OCI-LY7 (cell line): Measurements from ENCODE around the gene TMEM213. TPM values are rescaled to one million over a fixed set of nuclear protein-coding genes. Genes with fewer than 3 reads are reported as not detected.

Experiments
- BruUV-seq: library from RNA; stranded (reverse); fragments of 400-500 nt; replicated peaks from 2 replicates; lab custom pipeline; 2021; lab: Mats Ljungman, UMichigan
- CTCF ChIA-PET: fragments of 300-600 bp; sonication (Branson Sonifier 250); formaldehyde crosslinking; loops from one replicate; lab custom pipeline; 2022; ENCODE audit warnings: antibody characterized with exemption; ENCODE audit not compliant: unreplicated experiment; lab: Charles Lee
- POLR2A ChIA-PET: fragments of 300-600 bp; sonication (Branson Sonifier 250); formaldehyde crosslinking; loops from one replicate; lab custom pipeline; 2022; ENCODE audit warnings: antibody characterized with exemption; lab: Charles Lee
- DNase-seq: peaks from one replicate; pipeline ENCODE4 v3.0.0-alpha.2; 2015; ENCODE audit warnings: low spot score
- H2AFZ ChIP-seq: fragments of 200-600 bp; sonication (generic), shearing (Covaris generic); 2 replicates; pipeline ENCODE4 v1.6.1; 2014; ENCODE audit warnings: mild to moderate bottlenecking, antibody characterized with exemption, low read length, moderate library complexity
- H3K27ac ChIP-seq: fragments of 200-600 bp; sonication (generic); 2 replicates; pipeline ENCODE4 v1.5.1; 2014; ENCODE audit warnings: mixed run types, low read depth, mild to moderate bottlenecking, moderate library complexity, low read length, inconsistent platforms; ENCODE audit not compliant: poor library complexity, severe bottlenecking
- H3K36me3 ChIP-seq: fragments of 200-600 bp; sonication (generic); 2 replicates; pipeline ENCODE4 v1.6.1; 2014; ENCODE audit warnings: mild to moderate bottlenecking, antibody characterized with exemption, low read length, moderate library complexity, mixed read lengths; ENCODE audit not compliant: insufficient read depth
- H3K4me1 ChIP-seq: fragments of 200-600 bp; sonication (generic); 2 replicates; pipeline ENCODE4 v1.5.1; 2014; ENCODE audit warnings: mild to moderate bottlenecking, low read length; ENCODE audit not compliant: insufficient read depth, poor library complexity, severe bottlenecking
- H3K4me2 ChIP-seq: fragments of 200-600 bp; sonication (generic); 2 replicates; pipeline ENCODE4 v1.6.1; 2014; ENCODE audit warnings: mild to moderate bottlenecking, low read length
- H3K4me3 ChIP-seq: fragments of 200-600 bp; sonication (generic); 2 replicates; pipeline ENCODE4 v1.5.1; 2014; ENCODE audit warnings: mild to moderate bottlenecking, low read depth, low read length; ENCODE audit not compliant: poor library complexity, severe bottlenecking
- H3K79me2 ChIP-seq: fragments of 200-600 bp; sonication (generic); 2 replicates; pipeline ENCODE4 v1.6.1; 2016; ENCODE audit warnings: low read depth, mild to moderate bottlenecking, low read length, moderate library complexity, mixed read lengths; ENCODE audit not compliant: insufficient read depth
- H3K9me2 ChIP-seq: fragments of 200-600 bp; sonication (generic); 2 replicates; pipeline ENCODE4 v1.6.1; 2016; ENCODE audit warnings: mild to moderate bottlenecking, low read length, mixed read lengths; ENCODE audit not compliant: insufficient read depth
- H3K9me3 ChIP-seq: fragments of 200-600 bp; sonication (generic); 2 replicates; pipeline ENCODE4 v1.6.1; 2014; ENCODE audit warnings: mild to moderate bottlenecking, mixed run types, low read length, mixed read lengths
- H4K20me1 ChIP-seq: fragments of 200-600 bp; sonication (generic); 2 replicates; pipeline ENCODE4 v1.6.1; 2014; ENCODE audit warnings: mild to moderate bottlenecking, antibody characterized with exemption, low read length, moderate library complexity, mixed read lengths; ENCODE audit not compliant: insufficient read depth
- CTCF ChIP-seq: fragments of 200-600 bp; sonication (generic); conservative IDR thresholded peaks from 2 replicates; pipeline ENCODE4 v1.5.1; 2014; ENCODE audit warnings: mild to moderate bottlenecking, antibody characterized with exemption, low read length, moderate library complexity, mixed read lengths
- EZH2phosphoT487 ChIP-seq: fragments of 200-600 bp; sonication (generic); IDR thresholded peaks from 2 replicates; pipeline ENCODE4 v1.6.1; 2018; ENCODE audit warnings: low read depth, borderline replicate concordance, mild to moderate bottlenecking, mixed run types, antibody characterized with exemption, low read length, moderate library complexity, mixed read lengths
- intact Hi-C: fragments of 100-400 bp; cut with micrococcal nuclease; formaldehyde crosslinking; loops from one replicate; pipeline ENCODE4 v1.10.0; 2022; ENCODE audit not compliant: unreplicated experiment
- total RNA-seq, 2 experiments: library from RNA; depleted of rRNA in 1 of 2; stranded (reverse); fragments of >200 nt in 1 of 2; shearing (Covaris generic) in 1 of 2; gene quantifications; 2 replicates each; pipeline ENCODE4 v1.2.3, GENCODE V29; 2014 to 2022

Gene TMEM213
- total RNA-seq, 2 experiments from 2014 or later = not detected

- no peak overlapping the region for H3K4me2 ChIP-seq
- no peak overlapping the region for H3K27ac ChIP-seq
- H3K4me3 ChIP-seq = no peak overlapping the region
- H3K4me1 ChIP-seq = no peaks in the 10 kb centered on the region
- H3K36me3 ChIP-seq = no peaks in the 10 kb centered on the region
- no peak overlapping the region for H2AFZ ChIP-seq
- POLR2A ChIA-PET = no interaction called here
- no peaks in the 10 kb centered on the region for H3K9me3 ChIP-seq
- no peaks in the 10 kb centered on the region for H4K20me1 ChIP-seq
- CTCF ChIA-PET = interaction anchor here (1.5 kb wide), 1 partner anchor 10 kb away, joined by 5 read pairs; no protein-coding TSS in a partner anchor
- H3K79me2 ChIP-seq = no peaks in the 10 kb centered on the region
- TF ChIP-seq EZH2phosphoT487 (no peak), CTCF (no peak)
- intact Hi-C loops = no loop called here
- no peak for DNase-seq
- H3K9me2 ChIP-seq = no peaks in the 10 kb centered on the region
- BruUV-seq = no TSS peak
Measured at GRCh38 chr7:138885383-138886147, 87.8 kb downstream of the TMEM213 start.

GRCh38 chr7:138886501-138886917, 88.7 kb downstream of the TMEM213 start:
- intact Hi-C loops = no loop called here
- Histone ChIP-seq H3K9me2 (no peaks in the 10 kb centered on the region), H3K27ac (no peak overlapping the region), H3K4me2 (no peak overlapping the region), H3K4me3 (no peak overlapping the region), H3K36me3 (no peaks in the 10 kb centered on the region), H2AFZ (no peak overlapping the region), H3K4me1 (no peaks in the 10 kb centered on the region), H3K9me3 (no peaks in the 10 kb centered on the region), H4K20me1 (no peaks in the 10 kb centered on the region), H3K79me2 (no peaks in the 10 kb centered on the region)
- TF ChIP-seq EZH2phosphoT487 = no peak
- TF ChIP-seq CTCF = peak; percentile 84
- CTCF ChIA-PET = interaction anchor here (1.0 to 1.5 kb wide), 2 partner anchors 9 to 13 kb away, joined by 3 to 5 read pairs; no protein-coding TSS in a partner anchor
- POLR2A ChIA-PET = interaction anchor here (0.7 kb wide), 1 partner anchor 366 kb away, joined by 3 read pairs; no protein-coding TSS in a partner anchor
- BruUV-seq = no TSS peak
- peak; percentile 77 for DNase-seq
